Activated CD8-positive, alpha-beta T cell treated with anti-CD3 and anti-CD28 coated beads, Interleukin-2, amount 10 ng/mL, durations not matched to agents 7 days and 5 days (primary cell): Measurements from ENCODE around the gene FRMD3. TPM values are rescaled to one million over a fixed set of nuclear protein-coding genes. Genes with fewer than 3 reads are reported as not detected.

Source experiments
- ATAC-seq: fragments of 150-1000 bp; cut with Tn5 transposase; one replicate; pipeline ENCODE4 v1.10.0; 2021; ENCODE audit warnings: moderate library complexity
- CTCF ChIA-PET: fragments of 350-600 bp; sonication (Branson Sonifier 250); formaldehyde crosslinking; loops from one replicate; lab custom pipeline; 2021; ENCODE audit warnings: antibody characterized with exemption; lab: Charles Lee
- POLR2A ChIA-PET: fragments of 350-600 bp; sonication (Branson Sonifier 250); formaldehyde crosslinking; loops from one replicate; lab custom pipeline; 2021; ENCODE audit warnings: antibody characterized with exemption; lab: Charles Lee
- DNase-seq: peaks from one replicate; pipeline ENCODE4 v3.0.0-alpha.2; 2020
- H3K27ac Mint-ChIP-seq: one replicate; pipeline ENCODE4 v1.8.0; 2021; ENCODE audit warnings: mild to moderate bottlenecking, mixed read lengths
- H3K27me3 Mint-ChIP-seq: one replicate; pipeline ENCODE4 v1.8.0; 2021; ENCODE audit warnings: low read depth, mixed read lengths
- H3K36me3 Mint-ChIP-seq: one replicate; pipeline ENCODE4 v1.8.0; 2021; ENCODE audit warnings: low read depth, mixed read lengths
- H3K4me1 Mint-ChIP-seq: one replicate; pipeline ENCODE4 v1.8.0; 2021; ENCODE audit warnings: low read depth, mixed read lengths
- H3K4me3 Mint-ChIP-seq: one replicate; pipeline ENCODE4 v1.8.0; 2021; ENCODE audit warnings: mild to moderate bottlenecking, mixed read lengths
- H3K9me3 Mint-ChIP-seq: one replicate; pipeline ENCODE4 v1.8.0; 2022; ENCODE audit warnings: mixed read lengths; ENCODE audit not compliant: insufficient read depth
- total RNA-seq, 2 experiments: library from RNA; stranded (reverse); gene quantifications; one replicate each; pipeline ENCODE4 v1.2.3, GENCODE V29; 2021

The FRMD3 gene
- total RNA-seq, 2 experiments from 2014 or later = 0.31 to 0.74 TPM

- no peaks in the 10 kb centered on the region for H3K36me3 Mint-ChIP-seq
- H3K9me3 Mint-ChIP-seq = no peaks in the 10 kb centered on the region
- peaks cover 2% of the 10 kb centered on the region for H3K4me1 Mint-ChIP-seq
- H3K27me3 Mint-ChIP-seq = no peaks in the 10 kb centered on the region
- no peak overlapping the region for H3K4me3 Mint-ChIP-seq
- no peak for DNase-seq
- no peak for ATAC-seq
- ChIA-PET CTCF (interaction anchor here (0.6 kb wide), 1 partner anchor 202 kb away, joined by 3 read pairs; no protein-coding TSS in a partner anchor), POLR2A (interaction anchor here (0.6 kb wide), 1 partner anchor 22 kb away, joined by 4 read pairs; no protein-coding TSS in a partner anchor)
- no peak overlapping the region for H3K27ac Mint-ChIP-seq
Measured at GRCh38 chr9:83342006-83342405, 196.2 kb downstream of the FRMD3 start.

- H3K4me3 Mint-ChIP-seq = no peak overlapping the region
- no peaks in the 10 kb centered on the region for H3K9me3 Mint-ChIP-seq
- no peak overlapping the region for H3K27ac Mint-ChIP-seq
- CTCF ChIA-PET = interaction anchor here (8.7 kb wide), 1 partner anchor 202 kb away, joined by 145 read pairs; the partner anchor contains the start of gene FRMD3
- no peaks in the 10 kb centered on the region for H3K27me3 Mint-ChIP-seq
- H3K4me1 Mint-ChIP-seq = peaks cover 9% of the 10 kb centered on the region
- H3K36me3 Mint-ChIP-seq = no peaks in the 10 kb centered on the region
- no peak for ATAC-seq
- POLR2A ChIA-PET = no interaction called here
- DNase-seq = no peak
Measured at GRCh38 chr9:83340451-83340850, 197.8 kb downstream of the FRMD3 start.

- ChIA-PET CTCF (interaction anchor here (8.7 kb wide), 1 partner anchor 203 kb away, joined by 145 read pairs; the partner anchor contains the start of gene FRMD3), POLR2A (no interaction called here)
Measured at GRCh38 chr9:83339435-83339834, 198.8 kb downstream of the FRMD3 start.

DNA sequence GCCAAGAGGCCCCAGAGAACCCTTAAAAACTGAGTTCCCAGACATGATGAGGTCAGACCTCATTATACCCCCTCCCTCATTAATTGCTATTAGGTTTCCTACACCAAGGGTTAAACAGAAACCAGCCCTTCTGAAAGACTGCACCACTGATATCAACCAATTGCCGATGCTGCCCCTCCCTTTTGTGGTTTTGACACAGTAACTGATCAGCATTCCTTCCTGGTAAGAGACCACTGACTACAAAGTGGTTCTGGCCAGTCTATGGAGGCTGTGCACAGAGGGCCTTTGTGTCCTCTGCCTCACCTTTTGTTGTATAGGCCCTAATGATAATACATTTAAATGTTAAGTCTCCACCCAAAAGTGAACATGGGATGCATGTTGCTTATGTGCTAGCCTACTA is 201.5 kb downstream of the FRMD3 start:
- Mint-ChIP-seq H3K36me3 (no peaks in the 10 kb centered on the region), H3K9me3 (no peaks in the 10 kb centered on the region), H3K27me3 (no peaks in the 10 kb centered on the region), H3K4me1 (peaks cover 9% of the 10 kb centered on the region), H3K4me3 (no peak overlapping the region), H3K27ac (no peak overlapping the region)
- ChIA-PET CTCF (interaction anchor here (4.8 to 8.7 kb wide), 2 partner anchors 206 to 260 kb away, joined by 34 to 145 read pairs; partner anchors contain the start of gene FRMD3), POLR2A (no interaction called here)
- ATAC-seq (no peak), DNase-seq (no peak)

More at GRCh38 chr9:83339435-83339834, 198.8 kb downstream of the FRMD3 start:
- Mint-ChIP-seq H3K9me3 (no peaks in the 10 kb centered on the region), H3K4me1 (peaks cover 9% of the 10 kb centered on the region), H3K27me3 (no peaks in the 10 kb centered on the region), H3K36me3 (no peaks in the 10 kb centered on the region), H3K27ac (no peak overlapping the region), H3K4me3 (no peak overlapping the region)
- DNase-seq (no peak), ATAC-seq (no peak)

- H3K27me3 Mint-ChIP-seq = no peaks in the 10 kb centered on the region
- no peaks in the 10 kb centered on the region for H3K36me3 Mint-ChIP-seq
- ChIA-PET CTCF (interaction anchor here (0.5 to 8.7 kb wide), 39 partner anchors 9 to 577 kb away, joined by 3 to 145 read pairs (median 4); partner anchors contain the start of genes FRMD3 and IDNK), POLR2A (no interaction called here)
- peak; percentile 68 for ATAC-seq
- no peak overlapping the region for H3K4me3 Mint-ChIP-seq
- DNase-seq = peak; percentile 80
- H3K4me1 Mint-ChIP-seq = peaks cover 9% of the 10 kb centered on the region
- no peak overlapping the region for H3K27ac Mint-ChIP-seq
- no peaks in the 10 kb centered on the region for H3K9me3 Mint-ChIP-seq
Measured at GRCh38 chr9:83334320-83334719, 203.9 kb downstream of the FRMD3 start.

DNA sequence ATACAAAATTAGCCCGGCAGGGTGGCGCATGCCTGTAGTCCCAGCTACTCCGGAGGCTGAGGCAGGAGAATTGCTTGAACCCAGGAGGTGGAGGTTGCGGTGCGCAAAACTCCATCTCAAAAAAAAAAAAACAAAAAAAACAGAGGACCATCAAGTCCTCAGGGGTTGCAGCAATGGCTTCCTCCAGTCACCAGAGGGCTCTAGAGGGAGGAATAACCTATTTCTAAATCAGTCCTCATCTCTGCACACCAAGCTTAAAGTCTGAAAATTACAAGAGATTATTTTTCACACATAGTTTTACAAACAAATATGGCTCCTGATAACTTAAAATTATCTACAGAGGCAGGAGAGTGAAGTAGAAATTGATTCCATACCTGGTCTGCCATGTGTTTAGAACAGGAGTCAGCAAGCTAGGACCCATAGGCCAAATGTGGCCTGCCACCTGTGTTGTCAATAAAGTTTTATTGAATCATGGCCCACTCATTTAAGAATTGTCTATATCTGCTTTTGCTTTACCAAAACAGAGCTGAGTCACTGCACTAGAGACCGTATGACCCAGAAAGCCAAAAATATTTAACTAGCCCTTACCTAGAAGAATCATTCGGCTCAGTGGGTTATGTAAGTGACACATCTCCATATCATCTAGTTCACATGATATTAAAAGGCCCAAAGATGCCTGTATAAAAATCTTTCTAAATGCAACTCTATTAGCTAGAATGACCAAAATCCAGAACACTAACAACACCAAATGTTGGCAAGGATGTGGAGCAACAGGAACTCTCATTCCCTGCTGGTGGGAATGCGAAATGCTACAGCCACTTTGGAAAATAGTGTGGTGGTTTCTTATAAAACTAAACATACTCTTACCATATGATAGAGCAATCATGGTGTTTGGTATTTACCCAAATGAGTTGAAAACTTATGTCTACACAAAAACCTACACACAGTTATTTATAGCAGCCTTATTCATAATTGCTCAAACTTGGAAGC is 207.7 kb downstream of the FRMD3 start:
- Mint-ChIP-seq H3K27me3 (no peaks in the 10 kb centered on the region), H3K36me3 (no peaks in the 10 kb centered on the region), H3K9me3 (no peaks in the 10 kb centered on the region), H3K27ac (no peak overlapping the region), H3K4me1 (no peaks in the 10 kb centered on the region), H3K4me3 (no peak overlapping the region)
- ChIA-PET CTCF (interaction anchor here (1.5 to 2.1 kb wide), 2 partner anchors 213 to 266 kb away, joined by 5 to 10 read pairs; no protein-coding TSS in a partner anchor), POLR2A (no interaction called here)
- no peak for ATAC-seq
- DNase-seq = no peak

GRCh38 chr9:83327750-83328622 is 210.2 kb downstream of the FRMD3 start:
- Mint-ChIP-seq H3K4me1 (no peaks in the 10 kb centered on the region), H3K9me3 (no peaks in the 10 kb centered on the region), H3K4me3 (no peak overlapping the region), H3K36me3 (no peaks in the 10 kb centered on the region), H3K27ac (no peak overlapping the region), H3K27me3 (no peaks in the 10 kb centered on the region)
- ChIA-PET POLR2A (no interaction called here), CTCF (no interaction called here)
- ATAC-seq (no peak), DNase-seq (no peak)

DNA sequence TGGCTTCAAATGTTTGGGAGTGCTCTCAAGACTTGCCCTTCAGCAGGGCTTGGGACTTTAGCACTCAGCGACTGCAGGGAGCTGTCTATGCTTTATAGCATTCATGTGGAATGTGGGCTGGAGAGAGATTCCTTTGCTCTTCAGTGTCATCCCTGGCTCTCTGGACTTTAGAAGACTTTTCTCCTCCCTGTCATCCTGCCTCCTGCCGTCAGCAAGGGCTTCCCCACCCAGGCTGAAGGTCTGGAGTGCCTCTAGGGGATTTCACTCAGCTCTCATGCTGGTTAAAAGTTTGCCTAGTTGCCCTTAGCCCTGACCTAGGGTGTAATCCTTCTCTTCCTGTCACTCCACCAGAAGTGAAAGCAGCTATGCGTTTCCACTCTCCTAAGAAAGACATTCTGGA is 210.9 kb downstream of the FRMD3 start:
- Mint-ChIP-seq H3K27ac (no peak overlapping the region), H3K9me3 (no peaks in the 10 kb centered on the region), H3K4me3 (no peak overlapping the region), H3K27me3 (no peaks in the 10 kb centered on the region), H3K4me1 (no peaks in the 10 kb centered on the region), H3K36me3 (no peaks in the 10 kb centered on the region)
- CTCF ChIA-PET = no interaction called here
- DNase-seq = no peak
- POLR2A ChIA-PET = no interaction called here
- no peak for ATAC-seq

DNA sequence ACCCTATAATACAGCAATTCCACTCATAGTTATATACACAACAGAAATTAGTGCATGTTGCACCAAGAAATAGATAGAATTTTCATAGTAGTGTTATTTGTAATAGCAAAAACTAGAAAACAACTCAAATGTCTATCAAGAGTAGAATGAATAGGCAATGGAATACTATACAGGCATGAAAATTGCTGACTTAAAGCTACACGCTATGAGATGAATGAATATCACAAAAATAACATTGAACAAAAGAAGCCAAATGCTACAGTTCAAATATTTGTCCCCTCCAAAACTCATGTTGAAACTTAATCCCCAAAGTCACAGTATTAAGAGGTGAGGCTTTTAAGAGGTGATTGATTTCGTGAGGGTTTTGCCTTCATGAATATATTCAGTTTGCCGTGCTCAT is 215.1 kb downstream of the FRMD3 start:
- Mint-ChIP-seq H3K27me3 (peaks cover 2% of the 10 kb centered on the region), H3K9me3 (no peaks in the 10 kb centered on the region), H3K4me3 (no peak overlapping the region), H3K27ac (no peak overlapping the region), H3K4me1 (no peaks in the 10 kb centered on the region), H3K36me3 (no peaks in the 10 kb centered on the region)
- ATAC-seq (no peak), DNase-seq (no peak)
- ChIA-PET POLR2A (no interaction called here), CTCF (interaction anchor here (0.8 kb wide), 1 partner anchor 11 kb away, joined by 3 read pairs; no protein-coding TSS in a partner anchor)

- no peak for DNase-seq
- Mint-ChIP-seq H3K36me3 (no peaks in the 10 kb centered on the region), H3K27ac (no peak overlapping the region), H3K9me3 (no peaks in the 10 kb centered on the region), H3K27me3 (peaks cover 2% of the 10 kb centered on the region), H3K4me1 (no peaks in the 10 kb centered on the region), H3K4me3 (no peak overlapping the region)
- CTCF ChIA-PET = interaction anchor here (0.8 kb wide), 1 partner anchor 12 kb away, joined by 3 read pairs; no protein-coding TSS in a partner anchor
- POLR2A ChIA-PET = no interaction called here
- ATAC-seq = no peak
Measured at GRCh38 chr9:83322438-83322837, 215.8 kb downstream of the FRMD3 start.

DNA sequence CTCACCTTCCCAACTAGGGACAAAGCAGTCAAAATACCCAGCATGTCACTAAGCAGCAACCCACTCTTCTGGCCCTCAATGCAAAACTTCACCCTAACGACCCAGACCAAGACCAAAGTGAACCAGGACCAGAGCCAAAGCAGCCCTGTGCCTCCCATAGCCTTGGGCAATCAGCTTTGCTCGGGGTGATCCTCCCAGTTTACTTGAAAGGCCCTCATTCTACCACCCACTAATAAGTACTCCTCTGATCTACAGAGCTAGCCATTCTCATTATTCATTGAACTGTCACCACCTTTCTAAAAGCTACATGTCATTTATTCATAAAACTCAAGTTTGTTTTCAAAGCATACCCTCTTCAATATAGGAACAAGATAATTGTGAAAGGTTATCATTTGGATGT is 221.0 kb downstream of the FRMD3 start:
- peaks cover 2% of the 10 kb centered on the region for H3K27me3 Mint-ChIP-seq

More for the DNA sequence above, 221.0 kb downstream of the FRMD3 start:
- Mint-ChIP-seq H3K36me3 (no peaks in the 10 kb centered on the region), H3K9me3 (no peaks in the 10 kb centered on the region), H3K27ac (no peak overlapping the region), H3K4me1 (no peaks in the 10 kb centered on the region), H3K4me3 (no peak overlapping the region)
- CTCF ChIA-PET = interaction anchor here (1.5 kb wide), 1 partner anchor 17 kb away, joined by 6 read pairs; no protein-coding TSS in a partner anchor
- POLR2A ChIA-PET = no interaction called here
- DNase-seq (no peak), ATAC-seq (no peak)
